K562 (cell line): ENCODE data around the gene CWC22. TPM values are rescaled to one million over a fixed set of nuclear protein-coding genes. Genes with fewer than 3 reads are reported as not detected.
A peak's percentile ranks its signal among the peaks of the same experiment; 100 is the strongest.

ENCODE experiments used
- AFF4 ChIP-seq: sonication (generic); formaldehyde crosslinking; IDR thresholded peaks from 2 replicates; pipeline ENCODE4 v1.8.0; 2023; ENCODE audit warnings: mild to moderate bottlenecking, missing genetic modification reagents
- BRD9 ChIP-seq: fragments of 450-650 bp; IDR thresholded peaks from 2 replicates; pipeline ENCODE4 v1.6.1; 2018; ENCODE audit warnings: low read depth; ENCODE audit not compliant: partially characterized antibody
- CREM ChIP-seq: IDR thresholded peaks from 2 replicates; pipeline ENCODE4 v1.6.1; 2014; ENCODE audit warnings: antibody characterized with exemption, low read depth
- CTCF ChIP-seq, 3 experiments: IDR thresholded peaks in 2 of 3; conservative IDR thresholded peaks in 1 of 3; 2 replicates each; pipeline ENCODE4 v1.5.1; 2011 to 2012; ENCODE audit warnings: low read length in 3 of 3, mild to moderate bottlenecking in 3 of 3, control low read depth in 2 of 3, improper control_type of control experiment in 1 of 3, inconsistent platforms in 1 of 3, low read depth in 1 of 3, mixed read lengths in 1 of 3, moderate library complexity in 1 of 3; ENCODE audit not compliant: insufficient read depth in 2 of 3
- CTCFL ChIP-seq: IDR thresholded peaks from 2 replicates; pipeline ENCODE4 v1.6.1; 2011; ENCODE audit warnings: borderline replicate concordance, low read depth, mild to moderate bottlenecking, moderate library complexity, low read length; ENCODE audit not compliant: insufficient read depth, poor library complexity, severe bottlenecking
- EGR1 ChIP-seq: fragments of 450-650 bp; conservative IDR thresholded peaks from 2 replicates; pipeline ENCODE4 v1.6.1; 2017; ENCODE audit warnings: mild to moderate bottlenecking
- KDM5B ChIP-seq: fragments of 200-600 bp; sonication (generic); IDR thresholded peaks from 2 replicates; pipeline ENCODE4 v1.6.1; 2012; ENCODE audit warnings: low read depth, mild to moderate bottlenecking, moderate library complexity, low read length, control low read depth, inconsistent platforms; ENCODE audit not compliant: insufficient replicate concordance
- L3MBTL2 ChIP-seq: fragments of 450-650 bp; IDR thresholded peaks from 2 replicates; pipeline ENCODE4 v1.6.1; 2016; ENCODE audit warnings: mild to moderate bottlenecking, moderate library complexity
- NFYB ChIP-seq: IDR thresholded peaks from 2 replicates; pipeline ENCODE4 v1.6.1; 2011; ENCODE audit warnings: mild to moderate bottlenecking, moderate library complexity; ENCODE audit not compliant: insufficient read length; ENCODE audit errors: extremely low read depth
- PHTF2 ChIP-seq: fragments of 250-450 bp; sonication (Bioruptor Pico); IDR thresholded peaks from 2 replicates; pipeline ENCODE4 v1.5.0; 2021; ENCODE audit warnings: mild to moderate bottlenecking
- PML ChIP-seq: IDR thresholded peaks from 2 replicates; pipeline ENCODE4 v1.6.1; 2012; ENCODE audit warnings: low read length, inconsistent platforms
- PPARD ChIP-seq: fragments of 250-450 bp; sonication (Bioruptor Pico); IDR thresholded peaks from 2 replicates; pipeline ENCODE4 v1.8.0; 2022; ENCODE audit warnings: inconsistent platforms, mild to moderate bottlenecking, moderate library complexity
- PTRF ChIP-seq: fragments of 450-650 bp; IDR thresholded peaks from 2 replicates; pipeline ENCODE4 v1.6.1; 2016; ENCODE audit warnings: mild to moderate bottlenecking, missing genetic modification characterization, missing compliant biosample characterization
- RAD21 ChIP-seq, 2 experiments: fragments of 250-450 bp in 1 of 2; fragments of 450-650 bp in 1 of 2; sonication (Bioruptor Pico) in 1 of 2; formaldehyde crosslinking in 1 of 2; IDR thresholded peaks in 1 of 2; conservative IDR thresholded peaks in 1 of 2; 2 replicates each; pipeline versions ENCODE4 v1.4.0 to v1.8.0; 2020 to 2022; ENCODE audit warnings: mild to moderate bottlenecking in 2 of 2, moderate library complexity in 1 of 2
- RBM14 ChIP-seq: fragments of 200-400 bp; formaldehyde crosslinking; IDR thresholded peaks from 2 replicates; pipeline ENCODE4 v1.6.1; 2018; ENCODE audit warnings: low read depth, mild to moderate bottlenecking, low read length, moderate library complexity, borderline replicate concordance; ENCODE audit not compliant: insufficient read depth
- RBM39 ChIP-seq: fragments of 200-400 bp; formaldehyde crosslinking; optimal IDR thresholded peaks from 2 replicates; pipeline ENCODE3; 2018; ENCODE audit warnings: low read depth, low read length
- SIX5 ChIP-seq, 2 experiments: IDR thresholded peaks; 2 replicates each; pipeline ENCODE4 v1.6.1; 2011; ENCODE audit warnings: low read length in 2 of 2, borderline replicate concordance in 1 of 2, low read depth in 1 of 2, mild to moderate bottlenecking in 1 of 2, moderate library complexity in 1 of 2; ENCODE audit not compliant: insufficient read depth in 1 of 2
- TEAD4 ChIP-seq, 2 experiments: sonication (generic) in 1 of 2; formaldehyde crosslinking in 1 of 2; IDR thresholded peaks; 2 replicates each; pipeline versions ENCODE4 v1.6.1 to v1.8.0; 2012 to 2022; ENCODE audit warnings: borderline replicate concordance in 1 of 2, inconsistent platforms in 1 of 2, low read length in 1 of 2, mild to moderate bottlenecking in 1 of 2, missing genetic modification reagents in 1 of 2
- ZNF134 ChIP-seq: fragments of 250-450 bp; sonication (Bioruptor Pico); conservative IDR thresholded peaks from 2 replicates; pipeline ENCODE4 v1.4.0; 2020
- ZNF3 ChIP-seq: fragments of 250-450 bp; sonication (Bioruptor Pico); IDR thresholded peaks from 2 replicates; pipeline ENCODE4 v1.5.0; 2021; ENCODE audit warnings: mild to moderate bottlenecking, moderate library complexity
- ZNF444 ChIP-seq: fragments of 250-450 bp; sonication (Bioruptor Pico); IDR thresholded peaks from 2 replicates; pipeline ENCODE4 v1.4.0; 2020; ENCODE audit warnings: mild to moderate bottlenecking, moderate library complexity
- polyA plus RNA-seq, 8 experiments: library from polyadenylated mRNA; depleted of rRNA in 4 of 8; stranded (reverse) in 5 of 8; unstranded in 3 of 8; fragments of >200 nt; fragmentation: Nextera tagmentation in 2 of 8; fragmentation: Illumina TruSeq in 1 of 8; extraction: Ambion mirVana in 2 of 8; extraction: Trizol in 1 of 8; gene quantifications; 2 replicates each; pipeline versions ENCODE4 v1.2.1 to v1.2.3, GENCODE V29; 2011 to 2014; ENCODE audit warnings: inconsistent platforms in 1 of 8, missing spikeins in 1 of 8
- total RNA-seq, 7 experiments: library from RNA; depleted of rRNA in 6 of 7; stranded (reverse); fragments of >200 nt in 6 of 7; fragmentation: Illumina TruSeq in 2 of 7; extraction: Trizol in 2 of 7; gene quantifications; 2 replicates each; pipeline versions ENCODE4 v1.2.1 to v1.2.3, GENCODE V29; 2011 to 2021; ENCODE audit warnings: low replicate concordance in 1 of 7

CWC22 gene
- total and polyA plus RNA-seq, 9 of the 15 experiments (the other 6 are each of a cell fraction or from before 2014, with no cell fraction given), result 14.5 to 54.2 (median 36.7) TPM

- peak; percentile 61 to 67 (median 65) for TF ChIP-seq CTCF (IDR thresholded peaks at IDR 0.05 in 2 of 3, conservative IDR thresholded peaks at IDR 0.05 in 1 of 3; ENCODE audit: insufficient read depth in 2 of 3, low read depth in 1 of 3, low read length in 3 of 3)
- TF ChIP-seq AFF4 (CRISPR knock-in tag), result no peak
- TF ChIP-seq CREM, result 0 out of 2 replicates have a peak, but pooled peaks have one; percentile 19
- TF ChIP-seq NFYB, result no peak
- no peak for TF ChIP-seq TEAD4 (IDR thresholded peaks at IDR 0.05; ENCODE audit: low read length)
- TF ChIP-seq TEAD4 (CRISPR knock-in tag; IDR thresholded peaks at IDR 0.05; ENCODE audit: borderline replicate concordance), result no peak
- TF ChIP-seq L3MBTL2, result no peak
- no peak for TF ChIP-seq PPARD (CRISPR knock-in tag)
- TF ChIP-seq ZNF444 (CRISPR knock-in tag), result no peak
- no peak for TF ChIP-seq ZNF3 (CRISPR knock-in tag)
- TF ChIP-seq PHTF2 (CRISPR knock-in tag), result no peak
- peak in 1 of 2 experiments; percentile 56; a peak in 2 of 4 replicates for TF ChIP-seq RAD21 (CRISPR knock-in tag; conservative IDR thresholded peaks at IDR 0.05 in 1 of 2, IDR thresholded peaks at IDR 0.05 in 1 of 2)
- TF ChIP-seq RBM39, result no peak
- TF ChIP-seq CTCFL, result peak; percentile 21
- TF ChIP-seq RBM14, result no peak
- no peak for TF ChIP-seq ZNF134 (CRISPR knock-in tag)
- TF ChIP-seq EGR1, result no peak
- no peak for TF ChIP-seq PML
- TF ChIP-seq BRD9, result no peak
- TF ChIP-seq KDM5B, result no peak
- TF ChIP-seq PTRF, result no peak
- no peak for TF ChIP-seq SIX5 (IDR thresholded peaks at IDR 0.05; ENCODE audit: borderline replicate concordance in 1 of 2, insufficient read depth in 1 of 2, low read depth in 1 of 2, low read length in 2 of 2)
These were observed 70.4 kb downstream of the CWC22 start (continued) for GRCh38 chr2:179936654-179937053.
